Colonic mucosa (tissue), 4 donors: ENCODE data around the gene PC. TPM values are rescaled to one million over a fixed set of nuclear protein-coding genes. Genes with fewer than 3 reads are reported as not detected.
A peak's percentile ranks its signal among the peaks of the same experiment; 100 is the strongest.

Source experiments
- DNase-seq: peaks from one replicate; pipeline ENCODE4 v3.0.0-alpha.2; 2020
- H3K27ac ChIP-seq: fragments of 200-600 bp; one replicate; pipeline ENCODE4 v1.8.0; 2021
- H3K27me3 ChIP-seq: fragments of 200-600 bp; one replicate; pipeline ENCODE4 v1.8.0; 2021
- H3K36me3 ChIP-seq: fragments of 200-600 bp; one replicate; pipeline ENCODE4 v1.8.0; 2021
- H3K4me1 ChIP-seq: fragments of 200-600 bp; one replicate; pipeline ENCODE4 v1.8.0; 2021; ENCODE audit warnings: mild to moderate bottlenecking
- H3K4me3 ChIP-seq: fragments of 200-600 bp; one replicate; pipeline ENCODE4 v1.8.0; 2021
- H3K9ac ChIP-seq, 2 donors: one replicate each; pipeline ENCODE4 v1.7.0; 2013; ENCODE audit warnings: control low read depth in 2 of 2, low read depth in 2 of 2, low read length in 2 of 2
- H3K9me3 ChIP-seq: fragments of 200-600 bp; one replicate; pipeline ENCODE4 v1.8.0; 2021
- intact Hi-C: fragments of 100-400 bp; cut with DNase I; formaldehyde crosslinking; loops from one replicate; pipeline ENCODE4 v1.14.1; 2022
- total RNA-seq, 2 donors: library from RNA; stranded (reverse); fragmentation: NEBNext Ultra II Directional in 1 of 2; extraction: Animal tissue kit (Norgen Biotek cat#: 25700) in 1 of 2; gene quantifications; one replicate each; pipeline ENCODE4 v1.2.1, GENCODE V29; 2021
- TF ChIP-seq, protein P1 (sequence below): fragments of 200-600 bp; IDR thresholded peaks from one replicate; pipeline ENCODE4 v1.8.0; 2022; ENCODE audit warnings: antibody characterized with exemption, mild to moderate bottlenecking
- donor health status: healthy.
- donor health status: DM: no; HTN: no; CAD: no.
- donor health status: DM: no; HTN: no; CAD: no.

Gene PC
- total RNA-seq, 2 donors from 2014 or later, result 47.7 to 60.1 TPM

GRCh38 chr11:66976028-66976467 is 17.9 kb upstream of the PC start:
- TF ChIP-seq, protein P1, sequence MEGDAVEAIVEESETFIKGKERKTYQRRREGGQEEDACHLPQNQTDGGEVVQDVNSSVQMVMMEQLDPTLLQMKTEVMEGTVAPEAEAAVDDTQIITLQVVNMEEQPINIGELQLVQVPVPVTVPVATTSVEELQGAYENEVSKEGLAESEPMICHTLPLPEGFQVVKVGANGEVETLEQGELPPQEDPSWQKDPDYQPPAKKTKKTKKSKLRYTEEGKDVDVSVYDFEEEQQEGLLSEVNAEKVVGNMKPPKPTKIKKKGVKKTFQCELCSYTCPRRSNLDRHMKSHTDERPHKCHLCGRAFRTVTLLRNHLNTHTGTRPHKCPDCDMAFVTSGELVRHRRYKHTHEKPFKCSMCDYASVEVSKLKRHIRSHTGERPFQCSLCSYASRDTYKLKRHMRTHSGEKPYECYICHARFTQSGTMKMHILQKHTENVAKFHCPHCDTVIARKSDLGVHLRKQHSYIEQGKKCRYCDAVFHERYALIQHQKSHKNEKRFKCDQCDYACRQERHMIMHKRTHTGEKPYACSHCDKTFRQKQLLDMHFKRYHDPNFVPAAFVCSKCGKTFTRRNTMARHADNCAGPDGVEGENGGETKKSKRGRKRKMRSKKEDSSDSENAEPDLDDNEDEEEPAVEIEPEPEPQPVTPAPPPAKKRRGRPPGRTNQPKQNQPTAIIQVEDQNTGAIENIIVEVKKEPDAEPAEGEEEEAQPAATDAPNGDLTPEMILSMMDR, result peak; percentile 27
- Histone ChIP-seq H3K4me1 (no peaks in the 10 kb centered on the region), H3K4me3 (peak overlapping the region; percentile 11), H3K27me3 (no peaks in the 10 kb centered on the region), H3K27ac (no peak overlapping the region), H3K9ac (no peak overlapping the region), H3K9me3 (no peaks in the 10 kb centered on the region), H3K36me3 (no peaks in the 10 kb centered on the region)
- intact Hi-C loops, result no loop called here
- no peak for DNase-seq

GRCh38 chr11:66975405-66976027 is 17.3 kb upstream of the PC start:
- intact Hi-C loops, result no loop called here

DNA sequence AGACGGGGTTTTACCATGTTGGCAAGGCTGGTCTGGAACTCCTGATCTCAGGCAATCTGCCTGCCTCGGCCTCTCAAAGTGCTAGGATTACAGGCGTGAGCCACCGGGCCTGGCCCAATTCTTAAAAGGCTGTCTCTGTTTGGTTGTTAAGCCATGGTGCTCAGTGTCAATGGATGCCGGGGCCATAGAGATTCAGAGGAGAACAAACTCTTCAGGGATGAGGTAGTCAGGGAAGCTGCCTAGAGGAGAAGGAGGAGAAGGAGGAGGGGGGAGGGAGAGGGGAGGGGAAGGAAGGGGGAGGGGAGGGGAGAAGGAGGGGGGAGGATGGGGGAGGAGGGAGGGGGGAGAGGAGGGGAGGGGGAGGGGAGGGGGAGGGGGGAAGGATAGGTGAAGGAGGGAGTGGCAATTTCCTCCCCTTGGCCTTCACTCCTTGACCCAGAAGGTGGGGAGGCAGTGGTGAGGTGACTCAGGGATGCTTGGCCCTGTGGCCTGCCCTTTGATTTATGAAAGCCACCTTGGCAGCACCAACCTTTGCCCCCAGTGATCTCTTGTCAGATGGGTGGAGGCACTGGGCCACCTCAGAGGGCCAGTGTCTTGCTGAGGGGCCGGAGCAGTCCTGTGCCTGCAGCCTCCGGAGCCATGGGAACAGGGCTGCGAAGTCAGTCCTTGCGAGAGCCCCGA is 16.7 kb upstream of the PC start, which contains the start of gene C11orf86:
TSS of gene C11orf86 (plus strand) at position 581 of the 681 bp plus-strand sequence. CDS start at position 640, 59 bp downstream.
- Histone ChIP-seq H3K9me3 (no peaks in the 10 kb centered on the region), H3K4me3 (peak within 1 kb of the TSS; percentile 11), H3K9ac (peak within 1 kb of the TSS in 1 of 2 donors; percentile 42), H3K36me3 (no peaks in the 10 kb centered on the region), H3K27me3 (no peaks in the 10 kb centered on the region), H3K4me1 (no peaks in the 10 kb centered on the region), H3K27ac (peak within 1 kb of the TSS; percentile 32)
- intact Hi-C loops, result no loop called here
- DNase-seq, result peak; percentile 63
- TF ChIP-seq, protein P1, result no peak

More at GRCh38 chr11:66975405-66976027, 17.3 kb upstream of the PC start:
- no peak for DNase-seq
- no peaks in the 10 kb centered on the region for H3K36me3 ChIP-seq
- H3K9ac ChIP-seq, result peak overlapping the region in 1 of 2 donors; percentile 42
- peak overlapping the region; percentile 11 for H3K4me3 ChIP-seq
- H3K9me3 ChIP-seq, result no peaks in the 10 kb centered on the region
- no peaks in the 10 kb centered on the region for H3K27me3 ChIP-seq
- H3K27ac ChIP-seq, result peak overlapping the region; percentile 32
- no peaks in the 10 kb centered on the region for H3K4me1 ChIP-seq
- TF ChIP-seq, protein P1, result no peak

- DNase-seq, result no peak
- no peaks in the 10 kb centered on the region for H3K27me3 ChIP-seq
- no peaks in the 10 kb centered on the region for H3K4me1 ChIP-seq
- H3K36me3 ChIP-seq, result no peaks in the 10 kb centered on the region
- no peaks in the 10 kb centered on the region for H3K9me3 ChIP-seq
- intact Hi-C loops, result no loop called here
- no peak overlapping the region for H3K4me3 ChIP-seq
- H3K27ac ChIP-seq, result no peak overlapping the region
- TF ChIP-seq, protein P1, result no peak
- H3K9ac ChIP-seq, result no peak overlapping the region
Measured at GRCh38 chr11:66973956-66974580, 15.9 kb upstream of the PC start.

- H3K9ac ChIP-seq, result peak overlapping the region in 1 of 2 donors; percentile 27
- intact Hi-C loops, result no loop called here
Measured at GRCh38 chr11:66971488-66971887, 13.3 kb upstream of the PC start.

More at GRCh38 chr11:66971488-66971887, 13.3 kb upstream of the PC start:
- no peaks in the 10 kb centered on the region for H3K9me3 ChIP-seq
- no peak overlapping the region for H3K4me3 ChIP-seq
- DNase-seq, result no peak
- H3K27me3 ChIP-seq, result no peaks in the 10 kb centered on the region
- H3K4me1 ChIP-seq, result no peaks in the 10 kb centered on the region
- TF ChIP-seq, protein P1, result no peak
- H3K27ac ChIP-seq, result peak overlapping the region; percentile 66
- H3K36me3 ChIP-seq, result no peaks in the 10 kb centered on the region
